Measurements from ENCODE around the gene RIN2. TPM values are rescaled to one million over a fixed set of nuclear protein-coding genes. Genes with fewer than 3 reads are reported as not detected.

The RIN2 gene, protein sequence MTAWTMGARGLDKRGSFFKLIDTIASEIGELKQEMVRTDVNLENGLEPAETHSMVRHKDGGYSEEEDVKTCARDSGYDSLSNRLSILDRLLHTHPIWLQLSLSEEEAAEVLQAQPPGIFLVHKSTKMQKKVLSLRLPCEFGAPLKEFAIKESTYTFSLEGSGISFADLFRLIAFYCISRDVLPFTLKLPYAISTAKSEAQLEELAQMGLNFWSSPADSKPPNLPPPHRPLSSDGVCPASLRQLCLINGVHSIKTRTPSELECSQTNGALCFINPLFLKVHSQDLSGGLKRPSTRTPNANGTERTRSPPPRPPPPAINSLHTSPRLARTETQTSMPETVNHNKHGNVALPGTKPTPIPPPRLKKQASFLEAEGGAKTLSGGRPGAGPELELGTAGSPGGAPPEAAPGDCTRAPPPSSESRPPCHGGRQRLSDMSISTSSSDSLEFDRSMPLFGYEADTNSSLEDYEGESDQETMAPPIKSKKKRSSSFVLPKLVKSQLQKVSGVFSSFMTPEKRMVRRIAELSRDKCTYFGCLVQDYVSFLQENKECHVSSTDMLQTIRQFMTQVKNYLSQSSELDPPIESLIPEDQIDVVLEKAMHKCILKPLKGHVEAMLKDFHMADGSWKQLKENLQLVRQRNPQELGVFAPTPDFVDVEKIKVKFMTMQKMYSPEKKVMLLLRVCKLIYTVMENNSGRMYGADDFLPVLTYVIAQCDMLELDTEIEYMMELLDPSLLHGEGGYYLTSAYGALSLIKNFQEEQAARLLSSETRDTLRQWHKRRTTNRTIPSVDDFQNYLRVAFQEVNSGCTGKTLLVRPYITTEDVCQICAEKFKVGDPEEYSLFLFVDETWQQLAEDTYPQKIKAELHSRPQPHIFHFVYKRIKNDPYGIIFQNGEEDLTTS
- total RNA-seq: 55.7 and 63.6 TPM in 2 replicates

GRCh38 chr20:19758133-19758500, at the start of gene RIN2:
Gene RIN2 (plus strand): TSS chr20:19758258. CDS start chr20:19889602, 131,344 bp downstream.
- H3K27me3 ChIP-seq (ENCODE audit: insufficient read depth, low read length): no peaks in the 10 kb centered on the region
- peaks cover 22% of the 10 kb centered on the region for H3K4me1 ChIP-seq (ENCODE audit: insufficient read depth, low read length)
- no peak for TF ChIP-seq CTCF (IDR thresholded peaks at IDR 0.05; ENCODE audit: extremely low read depth, low read depth, low read length)
- peaks cover 5% of the 10 kb centered on the region for H3K79me2 ChIP-seq (ENCODE audit: insufficient read depth, low read length)
- peak within 1 kb of the TSS; percentile 95 for H3K4me2 ChIP-seq (ENCODE audit: insufficient read depth, low read length)
- H3K9me3 ChIP-seq (ENCODE audit: low read depth, low read length): no peaks in the 10 kb centered on the region
- no peaks in the 10 kb centered on the region for H3K36me3 ChIP-seq (ENCODE audit: insufficient read depth, low read length)
- peak within 1 kb of the TSS; percentile 84 for H2AFZ ChIP-seq (ENCODE audit: low read length)
- H3K27ac ChIP-seq (ENCODE audit: low read depth, low read length): peak within 1 kb of the TSS; percentile 69
- peaks cover 14% of the 10 kb centered on the region for H4K20me1 ChIP-seq (ENCODE audit: insufficient read depth, low read length)
- H3K4me3 ChIP-seq (ENCODE audit: insufficient read depth, low read length): peak within 1 kb of the TSS; percentile 93
- peak; percentile 92 for DNase-seq (ENCODE audit: insufficient read length, low spot score, missing footprints)

DNA sequence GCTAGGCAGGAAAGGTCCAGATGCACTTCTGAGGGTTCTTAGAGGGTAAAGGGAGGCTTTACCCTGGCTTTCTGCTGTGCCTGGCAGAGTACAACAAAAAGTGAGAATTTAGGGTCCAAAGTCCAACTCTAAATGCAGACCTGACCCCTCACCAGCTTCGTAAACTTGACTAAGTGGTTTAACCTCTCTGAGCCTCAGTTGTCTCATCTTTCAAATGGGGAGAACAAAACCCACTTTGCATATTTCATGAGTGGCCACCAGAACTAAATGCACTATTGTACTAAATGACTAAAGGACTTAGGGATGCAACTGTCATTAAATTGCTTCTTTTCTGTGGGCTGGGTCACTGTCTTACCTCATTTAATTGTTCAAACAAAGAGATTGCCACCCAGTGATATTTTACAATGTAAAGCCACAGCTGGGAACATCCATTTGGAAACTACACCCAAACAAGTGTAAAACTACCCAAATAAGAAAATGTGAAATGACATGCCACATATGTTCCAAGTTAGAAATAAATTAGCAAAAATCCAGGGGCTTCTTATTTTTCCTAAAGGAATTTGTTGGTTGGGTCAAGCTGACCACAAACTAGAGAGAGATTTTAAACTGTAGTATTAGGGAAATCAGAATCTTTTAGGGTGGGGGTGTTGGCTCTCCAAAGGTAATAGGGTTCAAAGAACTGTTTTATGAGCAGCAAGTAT, 48.3 kb upstream of the RIN2 start:
- no peak for TF ChIP-seq CTCF (IDR thresholded peaks at IDR 0.05; ENCODE audit: extremely low read depth, low read depth, low read length)
- H3K27me3 ChIP-seq (ENCODE audit: insufficient read depth, low read length): peaks cover 22% of the 10 kb centered on the region
- H3K4me2 ChIP-seq (ENCODE audit: insufficient read depth, low read length): no peak overlapping the region
- peaks cover 9% of the 10 kb centered on the region for H3K4me1 ChIP-seq (ENCODE audit: insufficient read depth, low read length)
- H3K4me3 ChIP-seq (ENCODE audit: insufficient read depth, low read length): no peak overlapping the region
- H2AFZ ChIP-seq (ENCODE audit: low read length): no peak overlapping the region
- H3K27ac ChIP-seq (ENCODE audit: low read depth, low read length): no peak overlapping the region
- no peaks in the 10 kb centered on the region for H3K36me3 ChIP-seq (ENCODE audit: insufficient read depth, low read length)
- DNase-seq (ENCODE audit: insufficient read length, low spot score, missing footprints): no peak
- H3K79me2 ChIP-seq (ENCODE audit: insufficient read depth, low read length): no peaks in the 10 kb centered on the region
- H4K20me1 ChIP-seq (ENCODE audit: insufficient read depth, low read length): no peaks in the 10 kb centered on the region
- no peaks in the 10 kb centered on the region for H3K9me3 ChIP-seq (ENCODE audit: low read depth, low read length)

- Histone ChIP-seq H3K79me2 (ENCODE audit: insufficient read depth, low read length) (no peaks in the 10 kb centered on the region), H2AFZ (ENCODE audit: low read length) (peak overlapping the region; percentile 21), H3K36me3 (ENCODE audit: insufficient read depth, low read length) (no peaks in the 10 kb centered on the region), H3K27ac (ENCODE audit: low read depth, low read length) (no peak overlapping the region), H3K4me1 (ENCODE audit: insufficient read depth, low read length) (peaks cover 9% of the 10 kb centered on the region), H3K4me2 (ENCODE audit: insufficient read depth, low read length) (peak overlapping the region; percentile 31), H4K20me1 (ENCODE audit: insufficient read depth, low read length) (no peaks in the 10 kb centered on the region), H3K9me3 (ENCODE audit: low read depth, low read length) (no peaks in the 10 kb centered on the region), H3K27me3 (ENCODE audit: insufficient read depth, low read length) (peaks cover 19% of the 10 kb centered on the region), H3K4me3 (ENCODE audit: insufficient read depth, low read length) (no peak overlapping the region)
- no peak for TF ChIP-seq CTCF (IDR thresholded peaks at IDR 0.05; ENCODE audit: extremely low read depth, low read depth, low read length)
- peak; percentile 86 for DNase-seq (ENCODE audit: insufficient read length, low spot score, missing footprints)
Measured at GRCh38 chr20:19710336-19711120, 47.5 kb upstream of the RIN2 start.
